ENCODE data around the gene PHLDA2.

PHLDA2 gene

DNA sequence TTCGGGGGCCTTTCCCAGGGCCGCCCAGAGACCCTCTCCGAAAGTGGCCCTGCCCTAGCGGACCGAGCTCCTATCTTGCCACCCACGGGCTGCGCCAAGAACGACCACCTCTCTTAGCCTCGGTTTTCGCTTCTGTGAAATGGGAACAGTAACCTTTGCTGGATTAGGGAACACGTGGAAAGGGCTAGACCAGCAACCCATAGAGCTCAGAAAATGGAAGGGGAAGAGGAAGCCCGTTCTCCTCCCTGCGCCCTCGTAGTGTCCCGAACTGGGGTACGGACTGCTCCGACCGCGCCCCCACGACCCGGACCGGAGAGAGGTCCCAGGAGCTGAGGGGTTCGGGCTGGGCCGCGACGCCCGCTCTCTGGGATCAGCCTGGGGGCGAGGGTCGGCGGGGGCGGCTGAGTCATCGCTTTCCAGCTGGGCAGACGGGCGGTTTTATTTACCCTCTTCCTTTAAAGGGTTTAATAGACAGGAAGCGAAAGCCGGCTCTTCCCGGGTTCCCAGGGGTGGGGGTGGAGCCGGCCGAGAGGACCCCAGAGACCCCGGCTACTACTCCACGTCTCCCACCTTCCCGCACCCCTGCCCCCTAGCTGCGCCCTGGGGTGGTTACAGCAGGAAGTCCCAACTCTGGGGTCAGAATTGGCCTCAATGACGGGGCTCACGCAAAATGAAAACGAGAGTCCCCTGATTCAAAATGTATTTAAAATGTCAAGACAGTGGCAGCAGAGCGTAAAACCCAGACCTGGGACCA is 907 bp upstream of the PHLDA2 start:
- peak; percentile 28 for DNase-seq (ENCODE audit: low spot score)

DNA sequence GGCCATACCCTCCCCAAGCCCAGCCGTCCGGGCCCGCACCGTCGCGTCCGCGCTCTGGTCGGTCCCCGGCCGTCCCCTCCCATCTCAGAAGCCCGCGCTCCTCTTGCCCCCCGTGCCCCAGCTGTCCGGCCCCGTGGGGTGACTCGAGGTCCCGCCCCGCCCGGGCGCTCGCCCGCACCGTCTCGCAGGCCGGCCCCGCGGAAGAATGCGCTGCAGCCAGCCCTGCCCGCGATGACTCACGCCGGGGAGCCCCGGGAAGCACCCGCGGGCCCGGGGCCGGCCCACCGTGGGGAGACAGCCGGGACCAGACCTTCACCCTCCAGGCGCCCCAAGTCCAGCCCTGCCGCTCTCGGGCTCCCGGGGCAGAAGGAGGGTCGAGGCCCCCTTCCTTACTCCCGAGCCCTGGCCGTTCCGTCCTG is 320 bp upstream of the PHLDA2 start:
- peak; percentile 45 for DNase-seq (ENCODE audit: low spot score)

DNA sequence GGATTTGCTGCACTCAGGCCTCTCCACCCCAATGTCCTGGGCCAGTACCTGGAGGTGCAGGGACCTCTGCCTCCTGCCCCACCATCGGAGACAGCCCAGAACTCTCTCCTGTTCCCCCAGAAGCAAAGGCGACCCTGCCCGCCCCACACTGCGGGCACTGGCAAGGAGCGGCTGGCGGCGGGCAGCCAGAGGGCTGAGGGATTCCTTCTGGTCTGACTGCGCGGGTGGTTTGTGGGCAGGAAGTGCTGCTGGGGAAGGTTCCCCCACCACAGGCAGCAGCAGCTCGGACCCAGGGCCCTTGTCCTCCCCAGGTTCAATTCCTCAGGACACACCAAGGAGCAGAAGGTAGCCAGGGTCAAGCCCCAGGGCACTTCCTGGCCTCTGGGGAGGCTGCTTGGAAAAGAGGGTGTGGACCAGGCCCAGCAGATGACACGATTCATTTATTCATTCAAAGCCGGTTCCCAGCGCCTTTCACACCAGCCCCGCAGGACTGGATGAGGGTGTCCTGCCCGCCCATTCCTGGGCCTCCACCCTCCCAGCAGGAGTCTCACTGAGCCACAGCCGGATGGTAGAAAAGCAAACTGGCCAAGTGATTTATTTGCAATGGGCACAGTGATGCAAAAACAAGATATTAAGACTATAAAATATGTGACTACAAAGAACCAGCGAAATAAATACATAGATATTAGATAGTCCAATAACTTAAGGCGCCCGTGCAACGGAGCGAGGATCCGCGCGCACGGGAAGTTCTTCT is 1.2 kb downstream of the PHLDA2 start:
- no peak for DNase-seq (ENCODE audit: low spot score)

DNA sequence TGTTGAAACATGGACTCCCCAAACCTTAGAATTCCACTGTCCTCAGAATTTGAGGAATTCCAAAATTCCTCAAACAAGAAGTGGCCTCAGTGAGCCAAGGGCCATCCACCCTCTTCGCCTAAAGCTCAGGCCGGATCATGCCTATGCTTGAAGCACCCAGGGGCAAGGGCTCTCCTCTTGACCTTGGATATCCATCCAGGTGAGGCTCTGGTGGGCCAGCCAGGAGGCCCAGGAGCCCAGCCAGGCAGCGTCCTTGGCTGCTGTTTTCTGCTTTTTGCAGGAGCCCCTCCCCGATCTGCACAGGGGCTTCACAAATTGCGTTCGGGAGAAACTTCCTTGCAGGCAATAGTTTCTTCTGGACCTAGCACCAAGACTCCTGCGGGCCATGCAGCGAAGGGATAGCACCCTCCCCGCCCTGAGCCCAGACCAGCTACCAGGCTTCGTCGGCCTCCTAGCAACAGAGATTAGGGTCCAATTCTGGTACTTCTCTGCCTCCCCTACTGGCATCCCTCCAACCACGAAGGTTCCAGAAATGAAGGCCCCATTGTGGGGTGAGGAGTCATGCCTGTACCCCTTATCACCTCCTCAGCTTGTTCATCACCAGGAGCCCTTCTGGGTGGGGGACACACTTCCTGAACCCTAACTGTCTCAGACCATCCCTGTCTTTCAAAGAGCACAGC is 2.0 kb downstream of the PHLDA2 start:
- no peak for DNase-seq (ENCODE audit: low spot score)

DNA sequence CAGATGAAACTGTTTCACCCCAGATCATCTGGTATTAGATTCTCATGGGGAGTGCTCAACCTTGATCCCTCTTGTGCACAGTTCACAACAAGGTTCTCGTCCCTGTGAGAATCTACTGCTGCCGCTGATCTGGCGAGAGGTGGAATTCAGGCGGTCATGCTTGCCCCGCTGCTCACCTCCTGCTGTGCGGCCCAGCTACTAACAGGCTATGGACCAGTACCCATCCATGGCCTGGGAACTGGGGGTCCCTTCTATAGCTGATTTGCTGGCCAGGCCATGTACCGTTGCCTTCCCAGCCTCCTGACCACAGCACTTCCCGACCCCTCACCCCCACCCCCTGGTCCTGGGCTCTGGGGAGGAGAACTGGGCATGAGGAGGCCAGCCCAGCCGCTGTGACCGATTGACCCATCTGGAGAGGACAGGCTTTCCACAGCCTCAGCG is 2.6 kb downstream of the PHLDA2 start:
- no peak for DNase-seq (ENCODE audit: low spot score)

DNA sequence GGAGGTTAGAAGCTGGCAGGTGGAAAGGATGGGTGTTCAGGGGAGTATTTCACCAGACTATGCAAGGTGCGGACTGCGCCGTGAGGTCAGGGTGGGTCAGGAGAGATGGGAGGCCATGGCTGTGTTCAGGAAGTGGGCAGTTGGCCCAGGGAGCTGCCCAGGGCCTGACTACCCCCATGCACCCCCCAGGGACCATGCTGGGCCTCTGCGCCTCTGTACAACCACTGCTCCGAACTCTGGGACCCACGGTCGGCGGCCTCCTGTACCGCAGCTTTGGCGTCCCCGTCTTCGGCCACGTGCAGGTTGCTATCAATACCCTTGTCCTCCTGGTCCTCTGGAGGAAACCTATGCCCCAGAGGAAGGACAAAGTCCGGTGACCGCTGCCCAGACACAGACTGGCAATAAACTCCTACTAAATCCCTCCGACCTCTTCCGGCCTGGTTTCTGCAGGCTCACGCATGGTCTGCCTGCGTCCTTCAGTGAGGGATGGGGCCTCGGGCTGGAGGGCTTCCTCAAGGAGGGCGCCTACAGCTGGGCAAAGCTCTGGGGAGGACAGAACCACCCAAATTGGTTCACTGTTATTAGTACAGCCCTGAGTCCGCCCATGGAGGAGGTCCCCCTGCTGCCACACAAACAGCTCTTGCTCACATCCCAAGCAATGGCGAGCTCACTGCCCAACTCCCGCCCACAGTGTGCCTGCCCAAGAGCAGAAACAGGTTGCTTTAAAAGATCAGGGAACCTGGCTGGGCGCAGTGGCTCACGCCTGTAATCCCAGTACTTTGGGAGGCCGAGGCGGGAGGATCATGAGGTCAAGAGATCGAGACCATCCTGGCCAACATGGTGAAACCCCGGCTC is 4.2 kb downstream of the PHLDA2 start:
- DNase-seq (ENCODE audit: low spot score) = no peak

DNA sequence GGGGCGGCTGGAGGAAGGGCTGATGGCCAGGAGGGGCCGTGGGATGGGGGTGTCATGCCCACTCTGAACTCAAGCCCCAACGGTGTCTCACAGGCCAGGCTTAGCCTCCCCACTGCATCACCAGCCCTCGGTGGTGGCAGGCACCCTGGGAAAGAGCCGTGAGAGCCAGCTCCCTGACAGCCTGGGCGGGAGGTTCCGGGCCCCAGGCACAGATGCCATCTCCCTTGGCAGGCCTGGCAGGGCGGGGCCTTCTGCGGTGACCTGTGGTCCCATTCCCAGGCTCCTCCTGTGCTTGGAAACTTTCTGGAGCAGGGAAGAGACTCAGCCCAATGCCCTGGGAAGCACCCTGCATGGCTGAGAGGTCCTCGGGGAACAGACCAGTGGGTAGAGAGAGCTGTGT is 4.8 kb downstream of the PHLDA2 start:
- DNase-seq (ENCODE audit: low spot score) = no peak

DNA sequence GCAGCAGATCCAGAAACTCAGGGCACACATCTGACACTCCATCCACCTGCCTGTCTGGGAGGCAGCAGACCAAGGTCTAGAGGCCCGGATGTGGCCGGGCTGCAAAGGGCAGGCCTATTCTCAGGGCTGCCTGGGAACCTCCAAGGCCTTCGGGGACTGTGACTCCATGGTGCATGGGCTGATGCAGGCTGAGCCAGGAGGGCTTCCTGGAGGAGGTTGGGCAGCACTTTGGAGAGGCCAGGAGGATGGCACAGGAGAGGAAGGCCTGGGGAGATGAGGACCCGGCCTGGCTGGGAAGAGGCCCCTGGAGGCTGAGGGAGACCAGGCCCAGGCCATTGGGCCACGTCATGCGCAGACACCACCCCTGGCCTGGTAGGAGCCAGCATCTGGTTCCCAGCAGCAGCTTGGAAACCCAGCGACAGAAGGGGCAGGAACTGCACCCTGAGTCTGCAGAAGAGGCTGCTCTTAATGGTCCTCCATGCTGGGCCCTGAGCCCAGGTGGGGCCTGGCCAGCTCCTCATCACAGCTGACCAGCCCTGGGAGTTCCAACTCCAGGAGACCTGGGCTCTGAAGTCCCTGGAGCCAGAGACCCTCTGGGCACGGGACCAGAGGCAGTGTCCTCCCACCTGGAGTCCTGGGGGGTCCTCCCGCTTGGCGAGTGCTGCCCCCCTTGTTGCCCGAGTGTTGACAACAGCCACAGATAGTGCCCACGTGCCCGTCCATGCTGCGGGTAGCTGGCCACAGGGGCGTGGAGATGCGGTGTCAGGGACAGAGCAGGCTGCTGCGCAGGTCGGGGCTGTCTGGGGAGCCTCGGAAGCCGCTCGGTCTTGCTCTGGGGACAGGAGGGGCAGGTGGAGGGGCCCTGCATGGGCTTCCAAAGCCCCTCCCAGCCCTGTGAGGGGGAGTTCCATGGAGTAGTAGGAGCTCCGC is 5.5 kb downstream of the PHLDA2 start:
- no peak for DNase-seq (ENCODE audit: low spot score)

DNA sequence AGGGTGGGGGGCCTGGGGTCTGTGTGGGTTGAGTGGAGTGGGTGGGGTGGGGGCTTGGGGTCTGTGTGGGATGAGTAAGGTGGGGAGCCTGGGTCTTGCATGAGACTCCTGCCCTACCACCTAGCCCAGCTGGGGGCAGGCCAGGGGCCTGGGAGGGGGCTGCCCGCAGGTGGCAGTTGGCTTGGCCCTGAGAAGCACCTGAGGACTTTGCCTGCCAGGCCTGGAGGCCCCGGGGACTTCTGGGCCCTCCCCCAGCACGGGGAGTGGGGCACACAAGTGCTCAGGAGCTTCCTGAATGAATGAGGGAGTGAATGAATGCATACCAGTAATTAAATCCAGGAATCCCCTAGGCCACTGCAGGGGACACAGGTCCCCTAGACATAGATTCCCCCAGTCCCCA is 6.6 kb downstream of the PHLDA2 start:
- no peak for DNase-seq (ENCODE audit: low spot score)

DNA sequence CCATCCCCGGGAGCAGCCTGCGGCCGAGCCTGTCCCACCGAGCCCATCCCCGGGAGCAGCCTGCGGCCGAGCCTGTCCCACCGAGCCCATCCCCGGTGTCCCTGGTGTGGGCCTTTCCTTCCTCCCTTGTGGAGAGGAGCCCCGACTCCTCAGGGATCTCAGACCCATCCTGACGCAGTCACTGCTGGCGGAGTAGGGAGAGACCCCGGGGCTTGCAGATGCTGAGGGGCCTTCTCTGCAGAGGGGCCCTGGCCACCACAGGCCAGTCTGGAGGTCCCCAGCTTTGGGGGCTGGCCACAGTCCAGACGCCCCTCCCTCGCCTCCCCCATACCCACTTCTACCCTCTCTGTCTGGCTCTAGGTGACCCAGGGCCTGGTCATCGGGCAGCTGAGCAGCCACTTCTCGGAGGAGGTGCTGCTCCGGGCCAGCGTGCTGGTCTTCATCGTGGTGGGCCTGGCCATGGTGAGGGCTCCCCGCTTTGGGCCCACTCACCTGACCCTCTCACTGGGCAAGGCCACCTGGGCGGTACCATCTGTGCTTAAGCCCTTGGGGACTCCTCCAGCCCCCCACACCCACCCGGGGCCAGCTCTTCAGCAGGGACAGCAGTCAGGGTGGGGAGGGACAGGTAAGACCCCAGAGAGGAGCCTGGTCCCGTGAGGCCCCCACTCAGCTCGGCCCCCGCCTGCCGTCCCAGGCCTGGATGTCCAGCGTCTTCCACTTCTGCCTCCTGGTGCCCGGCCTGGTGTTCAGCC is 7.3 kb downstream of the PHLDA2 start:
- no peak for DNase-seq (ENCODE audit: low spot score)

DNA sequence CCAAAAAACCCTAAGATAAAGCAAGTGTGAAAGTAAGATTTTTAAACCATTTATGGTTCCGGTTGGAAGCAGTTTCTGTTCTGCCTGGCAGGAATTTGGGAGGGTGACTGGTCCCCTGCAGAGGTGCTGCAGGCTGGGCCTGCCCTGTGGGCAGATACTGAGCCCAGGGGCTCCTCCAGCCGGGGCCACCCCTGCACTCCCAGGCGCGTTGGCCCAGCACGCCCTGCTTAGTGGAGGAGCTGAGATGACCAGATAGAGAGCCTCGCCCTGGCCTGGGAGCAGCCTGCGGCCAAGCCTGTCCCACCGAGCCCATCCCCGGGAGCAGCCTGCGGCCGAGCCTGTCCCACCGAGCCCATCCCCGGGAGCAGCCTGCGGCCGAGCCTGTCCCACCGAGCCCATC is 8.0 kb downstream of the PHLDA2 start:
- no peak for DNase-seq (ENCODE audit: low spot score)

DNA sequence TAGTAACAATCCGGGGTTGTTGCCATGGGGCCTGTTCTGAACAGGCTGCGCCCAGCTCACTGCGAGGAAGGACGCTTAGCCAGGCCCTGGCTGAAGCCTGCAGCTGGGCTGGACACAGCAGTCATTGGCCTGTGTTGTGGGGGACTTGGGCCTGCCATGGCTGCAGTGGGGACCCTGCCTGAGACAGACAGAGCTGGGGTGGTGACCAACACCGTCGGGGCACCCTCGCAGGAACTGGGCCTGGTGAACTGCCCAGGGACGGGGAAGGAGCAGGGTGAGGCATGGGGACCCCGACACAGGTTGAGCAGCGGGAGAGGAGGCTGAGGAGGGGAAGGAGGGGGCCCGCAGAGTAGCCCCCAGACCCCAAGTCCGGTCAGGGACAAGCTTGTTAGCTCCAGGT is 8.9 kb downstream of the PHLDA2 start:
- DNase-seq (ENCODE audit: low spot score) = no peak

DNA sequence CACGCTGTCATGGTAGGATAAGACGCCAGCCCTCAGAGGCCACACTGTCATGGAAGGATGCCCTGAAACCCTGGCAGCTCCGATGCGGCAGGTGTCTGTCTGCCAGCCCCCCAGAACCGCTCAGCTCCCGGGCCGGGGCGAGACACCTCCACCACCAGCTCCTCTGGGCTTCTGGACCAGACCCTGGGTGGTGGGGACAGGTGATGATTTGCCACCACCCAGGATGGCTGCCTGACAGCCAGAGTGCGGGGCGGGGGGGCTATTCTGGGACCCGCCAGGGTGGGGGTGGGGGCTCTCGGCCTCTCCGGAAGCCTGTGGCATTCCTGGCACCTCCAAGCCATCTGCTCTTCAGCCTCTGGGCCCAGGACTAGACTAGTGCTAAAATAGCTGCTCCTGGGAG is 9.4 kb downstream of the PHLDA2 start:
- DNase-seq (ENCODE audit: low spot score) = no peak

DNA sequence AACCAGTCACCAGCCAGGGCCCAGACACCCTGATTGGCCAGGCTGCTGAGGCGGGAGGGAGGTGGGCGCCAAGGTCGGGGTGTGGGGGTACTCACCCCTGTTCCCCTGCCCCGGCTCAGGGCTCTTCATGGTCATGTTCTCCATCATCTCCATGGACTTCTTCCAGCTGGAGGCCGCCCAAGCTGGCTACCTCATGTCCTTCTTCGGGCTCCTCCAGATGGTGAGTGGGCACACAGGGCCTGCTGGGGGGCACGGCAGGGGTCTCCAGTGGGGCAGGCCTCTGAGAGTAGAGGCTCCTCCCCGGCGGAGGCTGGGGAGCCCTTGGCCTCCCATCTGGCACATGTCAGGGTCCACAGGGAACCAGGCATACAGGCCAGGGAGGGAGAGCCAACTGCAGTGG is 10.0 kb downstream of the PHLDA2 start:
- no peak for DNase-seq (ENCODE audit: low spot score)

DNA sequence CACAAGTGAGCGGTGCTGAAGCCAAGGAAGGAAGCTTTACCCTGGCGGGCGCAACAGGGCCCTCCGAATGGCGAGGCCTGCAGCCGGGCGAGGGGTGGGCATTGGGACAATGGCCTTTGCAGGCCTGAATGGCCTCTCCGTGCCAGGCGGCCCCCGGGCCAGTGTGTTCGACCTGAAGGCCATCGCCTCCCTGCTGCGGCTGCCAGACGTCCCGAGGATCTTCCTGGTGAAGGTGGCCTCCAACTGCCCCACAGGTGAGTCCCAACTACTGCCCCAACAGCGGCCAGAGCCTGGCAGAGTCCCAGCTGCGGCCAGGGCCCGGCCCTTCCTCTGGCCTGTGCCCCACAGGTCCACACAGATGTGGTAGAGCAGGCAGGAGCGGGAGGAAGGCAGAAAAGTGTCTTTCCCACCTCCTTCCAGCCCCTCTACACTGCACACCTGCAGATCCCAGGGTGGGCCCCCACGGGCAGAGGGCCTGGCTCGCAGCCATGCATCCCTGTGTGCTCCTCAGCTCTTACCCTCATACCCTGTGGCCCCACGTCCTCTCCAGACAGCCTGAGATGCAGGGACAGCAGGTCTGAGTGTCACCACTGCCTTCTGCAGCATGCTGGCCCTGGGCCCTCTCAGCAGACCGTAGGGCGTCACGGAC is 11.3 kb downstream of the PHLDA2 start:
- no peak for DNase-seq (ENCODE audit: low spot score)

DNA sequence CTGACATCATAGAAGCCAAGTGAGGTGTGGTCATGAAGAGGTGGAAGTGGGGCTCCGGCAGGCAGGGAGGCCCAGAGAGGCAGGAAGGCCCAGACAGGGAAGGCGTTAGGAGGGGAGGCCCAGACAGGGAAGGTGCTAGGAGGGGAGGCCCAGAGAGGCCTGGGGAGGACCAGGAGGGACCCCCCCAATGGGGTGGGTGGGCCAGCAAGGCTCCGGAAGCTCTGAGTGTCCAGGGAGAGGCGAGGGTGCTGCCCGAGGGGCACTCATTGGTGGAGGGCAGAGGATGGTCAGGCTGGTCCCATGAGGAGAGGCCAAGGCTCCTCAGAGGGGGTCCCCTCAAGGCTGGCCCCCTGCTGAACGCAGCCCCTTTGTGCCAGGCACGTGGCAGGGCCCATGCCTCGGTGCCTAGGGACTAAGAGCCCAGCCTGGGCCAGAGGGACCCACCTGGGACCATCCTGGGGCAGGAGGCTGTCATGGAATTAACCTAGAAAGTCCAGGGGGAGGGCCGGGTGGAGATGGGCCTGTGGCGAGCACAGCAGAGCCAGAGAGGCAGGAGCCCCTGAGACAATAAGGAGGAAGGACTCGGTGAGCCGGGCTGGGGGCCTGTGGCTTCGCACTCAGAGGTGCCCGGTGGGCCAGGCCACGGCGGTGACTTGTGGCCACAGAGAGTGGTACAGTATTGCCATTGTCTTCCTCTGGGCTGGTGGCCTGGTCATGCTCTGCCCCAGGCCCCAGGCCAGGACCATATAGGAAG is 12.2 kb downstream of the PHLDA2 start:
- DNase-seq (ENCODE audit: low spot score) = no peak

DNA sequence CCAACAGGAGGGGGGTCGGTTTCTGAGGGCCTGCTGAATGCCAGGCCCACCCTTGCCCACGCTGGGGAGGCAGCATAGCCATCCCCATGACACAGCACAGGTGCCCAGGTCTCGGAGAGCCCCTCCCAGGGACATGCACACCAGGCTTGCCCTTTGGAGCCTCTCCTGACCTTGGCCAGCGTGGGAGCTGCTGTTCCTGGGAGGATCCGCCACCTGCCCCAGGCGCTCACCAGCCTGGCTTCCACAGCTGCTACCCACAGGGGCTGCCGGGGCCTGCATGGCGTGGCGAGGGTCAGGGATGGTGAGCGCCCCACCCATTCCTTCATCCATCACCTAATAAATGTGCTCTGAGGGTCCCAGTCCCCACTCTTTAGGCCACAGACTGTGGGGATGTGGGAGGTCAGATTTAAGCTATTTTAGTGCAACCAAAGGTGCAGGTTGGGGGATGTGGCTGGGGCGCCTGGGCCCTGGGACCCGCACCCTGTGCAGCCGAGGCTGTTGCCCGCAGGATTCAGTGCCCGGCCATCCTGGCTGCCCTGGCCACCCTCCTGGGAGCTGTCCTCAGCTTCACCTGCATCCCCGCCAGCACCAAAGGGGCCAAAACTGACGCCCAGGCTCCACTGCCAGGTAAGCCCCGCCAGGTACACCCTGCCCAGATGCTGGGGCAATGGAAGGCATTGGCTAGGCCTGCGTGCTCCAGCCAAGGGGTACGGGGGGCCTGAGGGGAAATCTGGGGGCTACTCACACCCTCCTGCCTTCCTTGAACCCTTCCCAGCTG is 12.9 kb downstream of the PHLDA2 start:
- DNase-seq (ENCODE audit: low spot score) = no peak

DNA sequence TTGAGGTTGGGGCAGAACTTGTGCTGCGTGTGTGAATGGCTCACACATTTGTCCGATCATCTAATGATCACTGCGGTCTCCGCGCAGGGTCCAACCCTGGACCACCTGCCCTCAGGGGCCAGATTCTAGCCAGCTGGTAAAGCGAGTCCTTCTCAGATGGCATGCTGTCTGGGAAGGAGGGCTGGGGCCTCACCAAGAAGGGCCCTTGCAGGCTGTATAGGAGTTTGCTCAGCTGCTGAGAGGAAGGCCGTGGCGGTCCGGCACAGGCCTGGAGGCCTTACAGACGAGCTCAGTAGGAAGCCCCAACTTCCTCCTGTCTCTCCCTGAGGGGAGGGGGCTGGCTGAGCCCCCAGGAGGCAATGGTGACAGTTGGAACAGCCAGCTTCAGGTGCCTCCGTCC is 13.7 kb downstream of the PHLDA2 start:
- no peak for DNase-seq (ENCODE audit: low spot score)
